ENCODE results near the gene MCF2. TPM values are rescaled to one million over a fixed set of nuclear protein-coding genes. Genes with fewer than 3 reads are reported as not detected.

MCF2 gene
- total RNA-seq, 1 experiment from 2014 or later: 2.7 TPM

DNA sequence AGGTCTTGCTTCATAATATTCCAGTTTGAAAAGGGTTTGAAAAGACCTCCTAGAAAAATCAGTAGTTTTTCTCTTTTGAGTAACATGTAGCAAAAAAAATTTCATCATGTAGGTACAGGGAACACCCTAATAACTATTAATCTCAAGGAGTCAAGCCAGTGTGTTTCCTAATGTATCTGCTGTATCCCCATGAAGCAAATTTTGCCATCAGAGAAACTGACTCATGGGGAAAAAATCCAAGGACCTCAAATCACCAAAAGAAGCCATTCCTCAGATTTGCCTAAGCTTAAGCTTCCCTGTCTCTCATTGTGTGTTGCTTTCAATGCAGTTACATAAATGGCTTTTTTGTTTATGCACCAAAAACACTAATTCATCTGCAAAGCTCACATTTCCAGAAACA is 147.7 kb downstream of the MCF2 start:
- BruUV-seq (replicated peaks): no TSS peak
- Histone ChIP-seq H3K27ac (ENCODE audit: low read depth, low read length, poor library complexity, severe bottlenecking) (peak overlapping the region; percentile 12), H3K27me3 (replicated peaks; ENCODE audit: insufficient read depth, low read depth, low read length, poor library complexity) (no peaks in the 10 kb centered on the region), H3K4me3 (ENCODE audit: low read depth, low read length, poor library complexity, severe bottlenecking) (no peak overlapping the region), H3K4me1 (ENCODE audit: insufficient read depth, low read length, poor library complexity, severe bottlenecking) (peaks cover 8% of the 10 kb centered on the region), H3K9me3 (ENCODE audit: low read depth, low read length, poor library complexity, severe bottlenecking) (no peaks in the 10 kb centered on the region), H3K36me3 (ENCODE audit: insufficient read depth, low read length, poor library complexity, severe bottlenecking) (no peaks in the 10 kb centered on the region)
- DNase-seq (ENCODE audit: low spot score): no peak
- POLR2A ChIA-PET (ENCODE audit: low non-redundant PET): interaction anchor here (0.6 kb wide), 1 partner anchor 409 kb away, joined by 6 read pairs; no protein-coding TSS in a partner anchor
- intact Hi-C loops (cut with micrococcal nuclease; ENCODE audit: unreplicated experiment): loop anchor here (10.0 kb wide), 1 partner anchor 1365 kb away; no protein-coding TSS in a partner anchor
- CTCF ChIA-PET: no interaction called here
- TF ChIP-seq EZH2 (IDR thresholded peaks at IDR 0.05; ENCODE audit: borderline replicate concordance, low read depth, low read length, poor library complexity, severe bottlenecking): no peak
- TF ChIP-seq, protein P1, sequence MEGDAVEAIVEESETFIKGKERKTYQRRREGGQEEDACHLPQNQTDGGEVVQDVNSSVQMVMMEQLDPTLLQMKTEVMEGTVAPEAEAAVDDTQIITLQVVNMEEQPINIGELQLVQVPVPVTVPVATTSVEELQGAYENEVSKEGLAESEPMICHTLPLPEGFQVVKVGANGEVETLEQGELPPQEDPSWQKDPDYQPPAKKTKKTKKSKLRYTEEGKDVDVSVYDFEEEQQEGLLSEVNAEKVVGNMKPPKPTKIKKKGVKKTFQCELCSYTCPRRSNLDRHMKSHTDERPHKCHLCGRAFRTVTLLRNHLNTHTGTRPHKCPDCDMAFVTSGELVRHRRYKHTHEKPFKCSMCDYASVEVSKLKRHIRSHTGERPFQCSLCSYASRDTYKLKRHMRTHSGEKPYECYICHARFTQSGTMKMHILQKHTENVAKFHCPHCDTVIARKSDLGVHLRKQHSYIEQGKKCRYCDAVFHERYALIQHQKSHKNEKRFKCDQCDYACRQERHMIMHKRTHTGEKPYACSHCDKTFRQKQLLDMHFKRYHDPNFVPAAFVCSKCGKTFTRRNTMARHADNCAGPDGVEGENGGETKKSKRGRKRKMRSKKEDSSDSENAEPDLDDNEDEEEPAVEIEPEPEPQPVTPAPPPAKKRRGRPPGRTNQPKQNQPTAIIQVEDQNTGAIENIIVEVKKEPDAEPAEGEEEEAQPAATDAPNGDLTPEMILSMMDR (conservative IDR thresholded peaks at IDR 0.05; ENCODE audit: low read depth, low read length): no peak

DNA sequence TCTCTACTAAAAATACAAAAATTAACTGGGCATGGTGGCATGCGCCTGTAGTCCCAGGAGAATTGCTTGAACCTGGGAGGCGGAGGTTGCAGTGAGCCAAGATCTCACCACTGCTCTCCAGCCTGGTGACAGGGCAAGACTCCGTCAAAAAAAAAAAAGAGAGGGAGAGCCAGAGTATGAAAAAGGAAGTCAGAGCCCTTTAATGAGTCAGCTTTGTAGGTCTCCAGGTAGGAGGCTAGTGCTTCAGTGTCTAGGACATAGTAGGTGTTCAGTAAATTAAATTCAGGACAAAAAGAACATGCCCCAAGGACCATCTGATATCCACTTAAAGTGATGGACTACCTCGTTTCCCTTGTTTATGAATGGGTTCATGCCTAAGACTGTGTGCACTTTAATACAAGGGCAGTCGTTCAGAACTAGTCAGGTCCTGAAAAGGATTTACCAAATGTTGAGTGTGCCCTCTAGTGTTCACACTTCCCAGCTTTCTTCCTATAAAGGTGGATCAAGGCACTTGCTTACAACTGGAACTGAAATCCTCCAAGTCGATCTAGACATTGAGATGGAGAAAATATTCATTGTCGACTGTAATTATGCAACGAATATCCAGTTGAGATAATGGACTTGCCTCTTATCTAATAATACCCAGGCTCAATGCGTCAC is 148.5 kb downstream of the MCF2 start:
- no peaks in the 10 kb centered on the region for H3K9me3 ChIP-seq (ENCODE audit: low read depth, low read length, poor library complexity, severe bottlenecking)
- H3K4me1 ChIP-seq (ENCODE audit: insufficient read depth, low read length, poor library complexity, severe bottlenecking): peaks cover 14% of the 10 kb centered on the region
- peak; percentile 89 for DNase-seq (ENCODE audit: low spot score)
- no peaks in the 10 kb centered on the region for H3K27me3 ChIP-seq (replicated peaks; ENCODE audit: insufficient read depth, low read depth, low read length, poor library complexity)
- H3K36me3 ChIP-seq (ENCODE audit: insufficient read depth, low read length, poor library complexity, severe bottlenecking): no peaks in the 10 kb centered on the region
- ChIA-PET POLR2A (ENCODE audit: low non-redundant PET) (interaction anchor here (0.6 kb wide), 1 partner anchor 409 kb away, joined by 6 read pairs; no protein-coding TSS in a partner anchor), CTCF (no interaction called here)
- H3K4me3 ChIP-seq (ENCODE audit: low read depth, low read length, poor library complexity, severe bottlenecking): no peak overlapping the region
- no TSS peak for BruUV-seq (replicated peaks)
- H3K27ac ChIP-seq (ENCODE audit: low read depth, low read length, poor library complexity, severe bottlenecking): peak overlapping the region; percentile 12
- TF ChIP-seq, protein P1 (conservative IDR thresholded peaks at IDR 0.05; ENCODE audit: low read depth, low read length): peak; percentile 78
- no peak for TF ChIP-seq EZH2 (IDR thresholded peaks at IDR 0.05; ENCODE audit: borderline replicate concordance, low read depth, low read length, poor library complexity, severe bottlenecking)
- intact Hi-C loops (cut with micrococcal nuclease; ENCODE audit: unreplicated experiment): loop anchor here (2.0 to 10.0 kb wide), 4 partner anchors 167 to 1365 kb away; no protein-coding TSS in a partner anchor

DNA sequence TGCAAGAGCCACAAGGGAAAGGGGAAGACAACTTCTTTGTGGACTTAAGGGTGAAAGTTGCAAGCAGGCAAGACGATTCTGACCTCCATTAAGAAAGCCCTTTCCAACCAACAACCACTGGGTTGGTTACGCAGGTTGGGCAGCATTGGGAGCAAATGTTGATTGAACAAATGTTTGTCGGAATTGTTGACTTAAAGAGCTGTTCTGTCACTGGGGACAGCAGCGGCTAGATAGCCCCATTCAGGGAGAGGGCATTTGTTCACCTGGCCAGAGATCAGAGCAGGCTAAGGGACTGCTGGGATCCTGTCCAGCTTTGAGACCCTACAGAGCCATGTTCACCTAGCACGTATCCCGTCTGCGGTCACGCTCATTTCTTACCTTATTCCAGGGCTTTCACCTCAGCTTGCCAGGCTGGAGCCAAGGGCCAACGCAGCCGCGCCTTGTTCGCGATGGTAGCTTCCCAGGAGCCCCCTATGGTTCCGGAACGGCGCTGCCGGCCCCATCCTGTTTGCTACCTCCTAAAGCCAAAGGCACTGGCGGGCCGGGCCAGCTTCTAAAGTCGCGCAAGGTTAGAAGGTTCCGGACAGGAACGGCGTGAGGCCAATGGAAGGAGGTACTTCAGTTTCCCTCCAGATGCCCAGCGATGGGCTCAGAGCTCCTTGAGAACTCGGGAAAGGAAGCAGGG is 152.8 kb downstream of the MCF2 start:
- H3K36me3 ChIP-seq (ENCODE audit: insufficient read depth, low read length, poor library complexity, severe bottlenecking): no peaks in the 10 kb centered on the region
- intact Hi-C loops (cut with micrococcal nuclease; ENCODE audit: unreplicated experiment): loop anchor here (5.0 kb wide), 4 partner anchors 163 to 708 kb away; no protein-coding TSS in a partner anchor
- no peaks in the 10 kb centered on the region for H3K27me3 ChIP-seq (replicated peaks; ENCODE audit: insufficient read depth, low read depth, low read length, poor library complexity)
- TF ChIP-seq, protein P1 (conservative IDR thresholded peaks at IDR 0.05; ENCODE audit: low read depth, low read length): no peak
- no peak for TF ChIP-seq EZH2 (IDR thresholded peaks at IDR 0.05; ENCODE audit: borderline replicate concordance, low read depth, low read length, poor library complexity, severe bottlenecking)
- CTCF ChIA-PET: no interaction called here
- POLR2A ChIA-PET (ENCODE audit: low non-redundant PET): no interaction called here
- H3K4me1 ChIP-seq (ENCODE audit: insufficient read depth, low read length, poor library complexity, severe bottlenecking): peaks cover 31% of the 10 kb centered on the region
- BruUV-seq (replicated peaks): no TSS peak
- DNase-seq (ENCODE audit: low spot score): no peak
- peak overlapping the region; percentile 79 for H3K27ac ChIP-seq (ENCODE audit: low read depth, low read length, poor library complexity, severe bottlenecking)
- no peak overlapping the region for H3K4me3 ChIP-seq (ENCODE audit: low read depth, low read length, poor library complexity, severe bottlenecking)
- no peaks in the 10 kb centered on the region for H3K9me3 ChIP-seq (ENCODE audit: low read depth, low read length, poor library complexity, severe bottlenecking)
